HepG2 (cell line): ENCODE data around the gene GAGE10. TPM values are rescaled to one million over a fixed set of nuclear protein-coding genes. Genes with fewer than 3 reads are reported as not detected.

Source experiments
- AHDC1 ChIP-seq: sonication (generic); formaldehyde crosslinking; IDR thresholded peaks from 2 replicates; pipeline ENCODE4 v1.5.1; 2020; ENCODE audit warnings: mild to moderate bottlenecking, missing genetic modification reagents, borderline replicate concordance
- AKNA ChIP-seq: sonication (generic); formaldehyde crosslinking; IDR thresholded peaks from 2 replicates; pipeline ENCODE4 v1.4.0; 2020; ENCODE audit warnings: missing genetic modification reagents, borderline replicate concordance
- ATF4 ChIP-seq, 2 experiments: fragments of 450-650 bp in 1 of 2; sonication (generic) in 1 of 2; formaldehyde crosslinking; IDR thresholded peaks; 2 replicates each; pipeline versions ENCODE4 v1.5.0 to v1.8.0; 2020 to 2022; ENCODE audit warnings: mild to moderate bottlenecking in 1 of 2, missing genetic modification reagents in 1 of 2
- ELF3 ChIP-seq: IDR thresholded peaks from 2 replicates; pipeline ENCODE4 v1.6.1; 2016; ENCODE audit warnings: missing genetic modification reagents, missing compliant biosample characterization
- GPN1 ChIP-seq: sonication (generic); formaldehyde crosslinking; IDR thresholded peaks from 2 replicates; pipeline ENCODE4 v1.5.1; 2020; ENCODE audit warnings: missing genetic modification reagents, borderline replicate concordance
- HINFP ChIP-seq: sonication (generic); formaldehyde crosslinking; IDR thresholded peaks from 2 replicates; pipeline ENCODE4 v1.4.0; 2020; ENCODE audit warnings: low read depth, mild to moderate bottlenecking, missing genetic modification reagents
- HOXD1 ChIP-seq: sonication (generic); formaldehyde crosslinking; IDR thresholded peaks from 2 replicates; pipeline ENCODE4 v1.5.0; 2020; ENCODE audit warnings: missing genetic modification reagents
- KLF12 ChIP-seq: sonication (generic); formaldehyde crosslinking; IDR thresholded peaks from 2 replicates; pipeline ENCODE4 v1.4.0; 2020; ENCODE audit warnings: missing genetic modification reagents, borderline replicate concordance
- TFAP4 ChIP-seq: sonication (generic); IDR thresholded peaks from 2 replicates; pipeline ENCODE4 v1.6.1; 2016; ENCODE audit warnings: low read depth, borderline replicate concordance
- TMF1 ChIP-seq: sonication (generic); formaldehyde crosslinking; IDR thresholded peaks from 2 replicates; pipeline ENCODE4 v1.8.1; 2022; ENCODE audit warnings: low read depth, missing genetic modification reagents
- TOE1 ChIP-seq: sonication (generic); formaldehyde crosslinking; IDR thresholded peaks from 2 replicates; pipeline ENCODE4 v1.4.0; 2020; ENCODE audit warnings: mild to moderate bottlenecking, missing genetic modification reagents
- ZNF101 ChIP-seq: sonication (generic); formaldehyde crosslinking; IDR thresholded peaks from 2 replicates; pipeline ENCODE4 v1.4.0; 2020; ENCODE audit warnings: mild to moderate bottlenecking, low read depth, missing genetic modification reagents, borderline replicate concordance
- ZNF121 ChIP-seq: sonication (generic); formaldehyde crosslinking; IDR thresholded peaks from 2 replicates; pipeline ENCODE4 v1.5.0; 2020; ENCODE audit warnings: mild to moderate bottlenecking, missing genetic modification reagents
- ZNF282 ChIP-seq: fragments of 450-650 bp; IDR thresholded peaks from 2 replicates; pipeline ENCODE4 v1.6.1; 2018; ENCODE audit not compliant: partially characterized antibody
- ZNF652 ChIP-seq: IDR thresholded peaks from 2 replicates; pipeline ENCODE4 v1.6.1; 2016; ENCODE audit warnings: low read depth, borderline replicate concordance
- polyA plus RNA-seq, 8 experiments: library from polyadenylated mRNA; depleted of rRNA in 3 of 8; stranded (reverse) in 7 of 8; unstranded in 1 of 8; fragments of >200 nt; fragmentation: Illumina TruSeq in 4 of 8; extraction: Trizol in 4 of 8; gene quantifications; 2 replicates each; pipeline versions ENCODE4 v1.2.1 to v1.2.3, GENCODE V29; 2011 to 2016; ENCODE audit warnings: low read depth in 4 of 8, missing spikeins in 1 of 8, mixed read lengths in 1 of 8; ENCODE audit not compliant: insufficient read depth in 1 of 8
- total RNA-seq, 5 experiments: library from RNA; depleted of rRNA; stranded (reverse); fragments of >200 nt; fragmentation: Illumina TruSeq; extraction: Trizol; gene quantifications; 2 replicates each; pipeline ENCODE4 v1.2.3, GENCODE V29; 2016; ENCODE audit warnings: low read depth in 1 of 5

The GAGE10 gene
- total and polyA plus RNA-seq, 2 of the 13 experiments (the other 11 are each of a cell fraction or from before 2014, with no cell fraction given) = not detected

- no peak for TF ChIP-seq AHDC1 (CRISPR knock-in tag)
- no peak for TF ChIP-seq ZNF652 (CRISPR knock-in tag)
- TF ChIP-seq TFAP4 = no peak
- no peak for TF ChIP-seq ELF3
- TF ChIP-seq HINFP (CRISPR knock-in tag) = no peak
- TF ChIP-seq ZNF101 (CRISPR knock-in tag) = no peak
- TF ChIP-seq ZNF282 = no peak
- no peak for TF ChIP-seq TOE1 (CRISPR knock-in tag)
- TF ChIP-seq AKNA (CRISPR knock-in tag) = no peak
- 0 out of 4 replicates have a peak, but pooled peaks of 1 of the 2 experiments have one; percentile 20 for TF ChIP-seq ATF4 (CRISPR knock-in tag; IDR thresholded peaks at IDR 0.05)
- no peak for TF ChIP-seq HOXD1
- TF ChIP-seq GPN1 (CRISPR knock-in tag) = no peak
- no peak for TF ChIP-seq TMF1 (CRISPR knock-in tag)
- TF ChIP-seq KLF12 = no peak
- TF ChIP-seq ZNF121 (CRISPR knock-in tag) = no peak
Measured at GRCh38 chrX:49269010-49269766, 34.3 kb upstream of the GAGE10 start (continued).
